ENCODE measurements around the gene JARID2. TPM values are rescaled to one million over a fixed set of nuclear protein-coding genes. Genes with fewer than 3 reads are reported as not detected.

Gene JARID2
- total and polyA plus RNA-seq, 4 donors, result 3.8 to 14.8 (median 12.0) TPM

- Histone ChIP-seq H3K4me3 (no peak overlapping the region), H3K36me3 (ENCODE audit: control insufficient read depth in 4 of 4, insufficient read depth in 4 of 4, low read length in 4 of 4) (no peaks in the 10 kb centered on the region), H3K27ac (ENCODE audit: low read depth in 1 of 2, low read length in 1 of 2) (no peak overlapping the region), H3K9ac (ENCODE audit: insufficient read depth in 1 of 2, low read length in 2 of 2) (no peak overlapping the region), H3K27me3 (ENCODE audit: control insufficient read depth in 3 of 3, insufficient read depth in 3 of 3, low read length in 2 of 3) (no peaks in the 10 kb centered on the region), H3K4me1 (ENCODE audit: control insufficient read depth in 5 of 5, insufficient read depth in 5 of 5, low read length in 5 of 5) (peaks cover 10 to 35% (median 16%) of the 10 kb centered on the region in 5 donors), H3K9me3 (ENCODE audit: control insufficient read depth in 4 of 4, insufficient read depth in 3 of 4, low read length in 3 of 4) (no peaks in the 10 kb centered on the region)
- TF ChIP-seq CTCF (IDR thresholded peaks at IDR 0.05; ENCODE audit: control extremely low read depth, extremely low read depth), result no peak
- DNase-seq, result no peak
- ATAC-seq (ENCODE audit: insufficient read depth, low FRiP score), result no peak
- WGBS, 2 donors, result 50 to 79% methylated on average over 3 of the region's 3 CpGs
Measured at GRCh38 chr6:15337582-15337981, 91.7 kb downstream of the JARID2 start.

- ATAC-seq (ENCODE audit: insufficient read depth, low FRiP score) (no peak), DNase-seq (no peak)
- Histone ChIP-seq H3K9ac (ENCODE audit: insufficient read depth in 1 of 2, low read length in 2 of 2) (no peak overlapping the region), H3K36me3 (ENCODE audit: control insufficient read depth in 4 of 4, insufficient read depth in 4 of 4, low read length in 4 of 4) (no peaks in the 10 kb centered on the region), H3K27ac (ENCODE audit: low read depth in 1 of 2, low read length in 1 of 2) (no peak overlapping the region), H3K4me3 (no peak overlapping the region), H3K4me1 (ENCODE audit: control insufficient read depth in 5 of 5, insufficient read depth in 5 of 5, low read length in 5 of 5) (peaks cover 9 to 30% (median 19%) of the 10 kb centered on the region in 5 donors), H3K27me3 (ENCODE audit: control insufficient read depth in 3 of 3, insufficient read depth in 3 of 3, low read length in 2 of 3) (no peaks in the 10 kb centered on the region), H3K9me3 (ENCODE audit: control insufficient read depth in 4 of 4, insufficient read depth in 3 of 4, low read length in 3 of 4) (no peaks in the 10 kb centered on the region)
- WGBS, 2 donors, result 63 to 85% methylated on average over 1 of the region's 1 CpG
- TF ChIP-seq CTCF (IDR thresholded peaks at IDR 0.05; ENCODE audit: control extremely low read depth, extremely low read depth), result no peak
Measured at GRCh38 chr6:15338476-15338875, 92.6 kb downstream of the JARID2 start.

GRCh38 chr6:15339081-15339480 lies 93.2 kb downstream of the JARID2 start:
- H3K27ac ChIP-seq (ENCODE audit: low read depth in 1 of 2, low read length in 1 of 2), result no peak overlapping the region
- WGBS, 2 donors, result 96% methylated on average over 4 of the region's 4 CpGs
- ATAC-seq (ENCODE audit: insufficient read depth, low FRiP score), result no peak
- DNase-seq, result no peak
- no peaks in the 10 kb centered on the region for H3K9me3 ChIP-seq (ENCODE audit: control insufficient read depth in 4 of 4, insufficient read depth in 3 of 4, low read length in 3 of 4)
- no peaks in the 10 kb centered on the region for H3K36me3 ChIP-seq (ENCODE audit: control insufficient read depth in 4 of 4, insufficient read depth in 4 of 4, low read length in 4 of 4)
- H3K27me3 ChIP-seq (ENCODE audit: control insufficient read depth in 3 of 3, insufficient read depth in 3 of 3, low read length in 2 of 3), result no peaks in the 10 kb centered on the region
- H3K4me1 ChIP-seq (ENCODE audit: control insufficient read depth in 5 of 5, insufficient read depth in 5 of 5, low read length in 5 of 5), result peaks cover 8 to 33% (median 21%) of the 10 kb centered on the region in 5 donors
- H3K4me3 ChIP-seq, result no peak overlapping the region
- H3K9ac ChIP-seq (ENCODE audit: insufficient read depth in 1 of 2, low read length in 2 of 2), result no peak overlapping the region
- no peak for TF ChIP-seq CTCF (IDR thresholded peaks at IDR 0.05; ENCODE audit: control extremely low read depth, extremely low read depth)

- no peak for TF ChIP-seq CTCF (IDR thresholded peaks at IDR 0.05; ENCODE audit: control extremely low read depth, extremely low read depth)
- Histone ChIP-seq H3K4me1 (ENCODE audit: control insufficient read depth in 5 of 5, insufficient read depth in 5 of 5, low read length in 5 of 5) (peaks cover 10 to 43% (median 23%) of the 10 kb centered on the region in 5 donors), H3K27me3 (ENCODE audit: control insufficient read depth in 3 of 3, insufficient read depth in 3 of 3, low read length in 2 of 3) (no peaks in the 10 kb centered on the region), H3K36me3 (ENCODE audit: control insufficient read depth in 4 of 4, insufficient read depth in 4 of 4, low read length in 4 of 4) (no peaks in the 10 kb centered on the region), H3K27ac (ENCODE audit: low read depth in 1 of 2, low read length in 1 of 2) (no peak overlapping the region), H3K4me3 (no peak overlapping the region), H3K9me3 (ENCODE audit: control insufficient read depth in 4 of 4, insufficient read depth in 3 of 4, low read length in 3 of 4) (no peaks in the 10 kb centered on the region), H3K9ac (ENCODE audit: insufficient read depth in 1 of 2, low read length in 2 of 2) (no peak overlapping the region)
- ATAC-seq (ENCODE audit: insufficient read depth, low FRiP score) (no peak), DNase-seq (no peak)
- 96% methylated on average over 3 of the region's 3 CpGs for WGBS, 2 donors
Measured at GRCh38 chr6:15340105-15340601, 94.3 kb downstream of the JARID2 start.
